BE2C (cell line): ENCODE data around the gene TANC2.
"Not testable (repeated sequence)": the region's sequence is repeated elsewhere in the genome, so short reads cannot be mapped to it uniquely, and the experiment has no call there.

ENCODE experiments used
- DNase-seq: peaks from one replicate; pipeline ENCODE4 v3.0.0-alpha.2; 2020
- H3K27me3 ChIP-seq: fragments of 250-450 bp; sonication (Bioruptor Pico); 2 replicates; pipeline ENCODE4 v1.5.1; 2020; ENCODE audit warnings: mild to moderate bottlenecking
- H3K36me3 ChIP-seq: fragments of 250-450 bp; sonication (Bioruptor Pico); 2 replicates; pipeline ENCODE4 v1.5.1; 2020; ENCODE audit warnings: mild to moderate bottlenecking
- H3K4me1 ChIP-seq: fragments of 250-450 bp; sonication (Bioruptor Pico); 2 replicates; pipeline ENCODE4 v1.5.1; 2020
- H3K4me3 ChIP-seq: 2 replicates; pipeline ENCODE4 v1.5.1; 2011; ENCODE audit warnings: low read depth, low read length
- H3K9me3 ChIP-seq: fragments of 250-450 bp; sonication (Bioruptor Pico); 2 replicates; pipeline ENCODE4 v1.5.1; 2020
- TF ChIP-seq, protein P1 (sequence below): IDR thresholded peaks from 2 replicates; pipeline ENCODE4 v1.5.1; 2012; ENCODE audit warnings: mild to moderate bottlenecking, low read depth, low read length

The TANC2 gene

DNA sequence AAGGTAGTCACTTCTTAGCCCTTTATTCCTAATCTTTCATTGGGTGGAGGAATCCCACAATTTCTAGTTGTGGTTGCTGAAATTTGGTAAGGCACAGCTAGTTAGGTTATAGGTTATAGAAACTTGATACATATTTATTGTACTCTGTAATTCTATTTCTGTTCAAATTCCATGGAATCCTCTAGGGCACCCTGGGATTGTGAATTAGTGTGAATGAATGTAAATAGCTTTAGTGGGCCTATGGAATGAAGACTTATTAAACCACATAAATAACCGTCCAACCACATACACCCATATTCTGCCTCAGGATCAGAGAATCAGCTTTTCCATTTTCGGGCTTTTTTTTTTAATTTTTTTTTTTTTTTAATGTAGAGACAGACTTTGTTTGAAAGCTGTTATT lies 9.2 kb downstream of the TANC2 start:
- H3K4me1 ChIP-seq: no peaks in the 10 kb centered on the region; the same call in 1 of the 2 replicates
- no peak for DNase-seq
- H3K27me3 ChIP-seq: no peaks in the 10 kb centered on the region
- no peaks in the 10 kb centered on the region for H3K36me3 ChIP-seq
- no peak overlapping the region for H3K4me3 ChIP-seq
- TF ChIP-seq, protein P1, sequence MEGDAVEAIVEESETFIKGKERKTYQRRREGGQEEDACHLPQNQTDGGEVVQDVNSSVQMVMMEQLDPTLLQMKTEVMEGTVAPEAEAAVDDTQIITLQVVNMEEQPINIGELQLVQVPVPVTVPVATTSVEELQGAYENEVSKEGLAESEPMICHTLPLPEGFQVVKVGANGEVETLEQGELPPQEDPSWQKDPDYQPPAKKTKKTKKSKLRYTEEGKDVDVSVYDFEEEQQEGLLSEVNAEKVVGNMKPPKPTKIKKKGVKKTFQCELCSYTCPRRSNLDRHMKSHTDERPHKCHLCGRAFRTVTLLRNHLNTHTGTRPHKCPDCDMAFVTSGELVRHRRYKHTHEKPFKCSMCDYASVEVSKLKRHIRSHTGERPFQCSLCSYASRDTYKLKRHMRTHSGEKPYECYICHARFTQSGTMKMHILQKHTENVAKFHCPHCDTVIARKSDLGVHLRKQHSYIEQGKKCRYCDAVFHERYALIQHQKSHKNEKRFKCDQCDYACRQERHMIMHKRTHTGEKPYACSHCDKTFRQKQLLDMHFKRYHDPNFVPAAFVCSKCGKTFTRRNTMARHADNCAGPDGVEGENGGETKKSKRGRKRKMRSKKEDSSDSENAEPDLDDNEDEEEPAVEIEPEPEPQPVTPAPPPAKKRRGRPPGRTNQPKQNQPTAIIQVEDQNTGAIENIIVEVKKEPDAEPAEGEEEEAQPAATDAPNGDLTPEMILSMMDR: no peak
- H3K9me3 ChIP-seq: no peaks in the 10 kb centered on the region

DNA sequence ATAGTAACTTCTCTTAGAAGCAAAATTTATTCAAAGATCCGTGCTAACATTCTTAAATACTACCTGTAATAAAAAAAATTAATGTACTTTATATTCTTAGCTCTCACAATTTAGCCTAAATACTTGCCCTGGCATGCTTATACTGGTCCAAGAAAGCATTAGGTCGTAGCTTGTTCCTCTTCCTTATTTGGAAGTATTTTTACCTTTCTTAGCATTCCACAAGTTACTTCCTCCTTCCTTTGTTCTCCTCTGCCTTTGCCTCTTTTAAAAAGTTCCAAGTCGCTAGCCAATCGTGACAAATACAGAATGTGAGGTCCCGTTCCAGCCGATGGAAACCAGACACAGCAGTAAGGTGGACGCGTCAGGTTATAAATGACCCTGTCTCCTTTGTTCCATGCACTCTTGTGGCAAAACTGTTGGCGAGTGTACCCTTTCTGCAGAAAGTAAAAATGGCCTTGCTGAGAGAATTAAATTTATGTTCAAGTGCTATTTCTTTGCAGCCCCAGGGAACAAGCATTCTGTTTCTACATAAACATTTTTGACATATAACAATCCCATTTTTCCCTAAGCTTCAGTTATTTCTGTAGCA lies 10.7 kb downstream of the TANC2 start:
- H3K27me3 ChIP-seq, H3K9me3 ChIP-seq, DNase-seq, H3K4me3 ChIP-seq, H3K4me1 ChIP-seq, H3K36me3 ChIP-seq: not testable (repeated sequence)

GRCh38 chr17:62980842-62981241 lies 14.8 kb downstream of the TANC2 start:
- no peaks in the 10 kb centered on the region for H3K4me1 ChIP-seq
- DNase-seq: no peak
- peaks cover 7% of the 10 kb centered on the region; the same call in 1 of the 2 replicates for H3K36me3 ChIP-seq
- no peak overlapping the region for H3K4me3 ChIP-seq
- H3K27me3 ChIP-seq: no peaks in the 10 kb centered on the region
- TF ChIP-seq, protein P1: no peak
- no peaks in the 10 kb centered on the region for H3K9me3 ChIP-seq

- Histone ChIP-seq H3K36me3 (peaks cover 7% of the 10 kb centered on the region; the same call in 1 of the 2 replicates), H3K4me1 (peaks cover 4% of the 10 kb centered on the region; the same call in 1 of the 2 replicates), H3K4me3 (no peak overlapping the region), H3K9me3 (no peaks in the 10 kb centered on the region), H3K27me3 (no peaks in the 10 kb centered on the region)
- TF ChIP-seq, protein P1: no peak
- DNase-seq: no peak
These were observed 15.9 kb downstream of the TANC2 start for GRCh38 chr17:62981933-62982332.

DNA sequence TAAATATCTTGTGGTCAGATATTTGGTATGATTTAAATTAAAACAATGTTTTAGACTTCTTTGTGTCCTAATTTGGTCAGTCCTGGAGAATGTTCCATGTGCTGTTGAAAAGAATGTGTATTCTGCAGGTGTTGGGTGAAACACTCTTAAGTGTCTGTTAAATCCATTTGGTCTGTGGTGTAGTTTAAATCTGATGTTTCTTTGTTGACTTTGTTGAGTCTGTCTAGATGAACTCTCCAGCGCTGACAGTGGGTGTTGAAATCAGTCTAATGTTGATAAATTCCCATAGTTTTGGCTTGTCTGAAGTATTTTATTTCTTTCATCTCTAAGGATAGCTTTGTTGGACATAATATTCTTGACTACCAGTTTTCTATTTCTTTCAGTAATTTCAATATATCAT lies 18.8 kb downstream of the TANC2 start:
- Histone ChIP-seq H3K27me3 (no peaks in the 10 kb centered on the region), H3K4me3 (no peak overlapping the region), H3K4me1 (peaks cover 4% of the 10 kb centered on the region; the same call in 1 of the 2 replicates), H3K36me3 (peaks cover 7% of the 10 kb centered on the region; the same call in 1 of the 2 replicates), H3K9me3 (no peaks in the 10 kb centered on the region)
- DNase-seq: no peak
- TF ChIP-seq, protein P1: no peak

DNA sequence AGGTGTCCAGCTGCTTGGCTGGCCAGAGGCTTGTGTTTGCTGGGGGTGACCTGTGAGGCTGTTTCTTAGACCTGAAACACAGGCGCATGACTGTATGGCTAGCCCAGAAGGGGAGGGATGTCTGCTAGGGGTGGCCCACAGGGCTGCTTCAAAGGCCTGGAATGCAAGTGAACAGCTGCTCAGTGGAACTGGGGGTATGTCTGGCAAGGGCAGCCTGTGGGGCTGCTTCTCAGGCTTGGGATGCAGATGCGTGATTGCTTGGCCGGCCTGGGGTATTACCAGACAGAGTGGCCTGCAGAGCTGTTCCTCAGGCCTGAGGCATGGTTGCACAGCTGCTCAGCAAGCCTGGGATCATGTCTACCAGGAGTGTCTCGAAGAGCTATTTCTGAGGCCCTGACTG lies 20.5 kb downstream of the TANC2 start:
- TF ChIP-seq, protein P1: no peak
- Histone ChIP-seq H3K27me3 (no peaks in the 10 kb centered on the region), H3K4me3 (no peak overlapping the region), H3K9me3 (no peaks in the 10 kb centered on the region), H3K4me1 (peaks cover 4% of the 10 kb centered on the region; the same call in 1 of the 2 replicates), H3K36me3 (peaks cover 5% of the 10 kb centered on the region; the same call in 1 of the 2 replicates)
- peak; percentile 42 for DNase-seq
